ENCODE data around the gene C8G.

GRCh38 chr9:136954270-136955083 is 9.4 kb downstream of the C8G start:
- no peak for TF ChIP-seq CTCF (IDR thresholded peaks at IDR 0.05)
- no peak for TF ChIP-seq POLR2A (IDR thresholded peaks at IDR 0.05)
- TF ChIP-seq POLR2AphosphoS5 (IDR thresholded peaks at IDR 0.05), result no peak

Measured in upper lobe of left lung (tissue), 4 donors.